Chondrocyte (in vitro differentiated cells): ENCODE results near the gene MFSD12. TPM values are rescaled to one million over a fixed set of nuclear protein-coding genes. Genes with fewer than 3 reads are reported as not detected.
A peak's percentile ranks its signal among the peaks of the same experiment; 100 is the strongest.

ENCODE experiments used
- DNase-seq: peaks from one replicate; pipeline ENCODE4 v3.0.0; 2021; ENCODE audit warnings: mixed read lengths, low spot score
- H3K27ac Mint-ChIP-seq: one replicate; pipeline ENCODE4 v1.8.0; 2021; ENCODE audit warnings: mild to moderate bottlenecking, moderate library complexity, mixed read lengths; ENCODE audit not compliant: unreplicated experiment
- H3K27me3 Mint-ChIP-seq: 2 replicates; pipeline ENCODE4 v1.8.0; 2021; ENCODE audit warnings: low read depth, mixed read lengths
- H3K36me3 Mint-ChIP-seq: 2 replicates; pipeline ENCODE4 v1.8.0; 2021; ENCODE audit warnings: low read depth, mixed read lengths
- H3K4me1 Mint-ChIP-seq: 2 replicates; pipeline ENCODE4 v1.8.0; 2021; ENCODE audit warnings: low read depth, mild to moderate bottlenecking, mixed read lengths
- H3K4me3 Mint-ChIP-seq: one replicate; pipeline ENCODE4 v1.8.0; 2021; ENCODE audit warnings: mild to moderate bottlenecking, moderate library complexity, mixed read lengths; ENCODE audit not compliant: unreplicated experiment
- H3K9me3 Mint-ChIP-seq: 2 replicates; pipeline ENCODE4 v1.8.0; 2021; ENCODE audit warnings: low read depth, mixed read lengths
- total RNA-seq: library from RNA; stranded (reverse); gene quantifications from 3 replicates; pipeline ENCODE4 v1.2.1, GENCODE V29; 2021
- TF ChIP-seq, protein P1 (sequence below): fragments of 200-600 bp; sonication (generic); IDR thresholded peaks from 2 replicates; pipeline ENCODE4 v1.5.0; 2021; ENCODE audit warnings: antibody characterized with exemption, mild to moderate bottlenecking, moderate library complexity

The MFSD12 gene
- total RNA-seq, 1 donor from 2014 or later: 98.4 TPM

- Mint-ChIP-seq H3K4me3 (no peak overlapping the region), H3K4me1 (peaks cover 21% of the 10 kb centered on the region), H3K27ac (peak overlapping the region; percentile 63)
Observed at GRCh38 chr19:3580156-3580934, 23.0 kb upstream of the MFSD12 start.

DNA sequence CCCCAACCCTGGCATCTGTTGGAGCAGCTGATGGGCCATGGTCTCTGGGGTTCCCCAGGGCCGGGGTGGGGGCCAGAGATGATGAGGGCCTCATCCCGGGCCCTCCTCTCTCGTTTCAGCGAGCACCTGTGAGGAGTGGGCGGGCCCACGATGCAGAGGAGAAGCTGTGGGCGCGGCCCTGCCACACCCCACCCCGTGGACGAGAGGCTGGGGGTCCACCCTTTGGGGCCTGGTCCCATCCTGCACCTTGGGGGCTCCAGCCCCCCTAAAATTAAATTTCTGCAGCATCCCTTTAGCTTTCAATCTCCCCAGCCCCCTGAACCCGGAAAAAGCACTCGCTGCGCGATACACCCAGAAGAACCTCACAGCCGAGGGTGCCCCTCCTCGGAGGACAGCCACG is 21.0 kb upstream of the MFSD12 start:
- TF ChIP-seq, protein P1, sequence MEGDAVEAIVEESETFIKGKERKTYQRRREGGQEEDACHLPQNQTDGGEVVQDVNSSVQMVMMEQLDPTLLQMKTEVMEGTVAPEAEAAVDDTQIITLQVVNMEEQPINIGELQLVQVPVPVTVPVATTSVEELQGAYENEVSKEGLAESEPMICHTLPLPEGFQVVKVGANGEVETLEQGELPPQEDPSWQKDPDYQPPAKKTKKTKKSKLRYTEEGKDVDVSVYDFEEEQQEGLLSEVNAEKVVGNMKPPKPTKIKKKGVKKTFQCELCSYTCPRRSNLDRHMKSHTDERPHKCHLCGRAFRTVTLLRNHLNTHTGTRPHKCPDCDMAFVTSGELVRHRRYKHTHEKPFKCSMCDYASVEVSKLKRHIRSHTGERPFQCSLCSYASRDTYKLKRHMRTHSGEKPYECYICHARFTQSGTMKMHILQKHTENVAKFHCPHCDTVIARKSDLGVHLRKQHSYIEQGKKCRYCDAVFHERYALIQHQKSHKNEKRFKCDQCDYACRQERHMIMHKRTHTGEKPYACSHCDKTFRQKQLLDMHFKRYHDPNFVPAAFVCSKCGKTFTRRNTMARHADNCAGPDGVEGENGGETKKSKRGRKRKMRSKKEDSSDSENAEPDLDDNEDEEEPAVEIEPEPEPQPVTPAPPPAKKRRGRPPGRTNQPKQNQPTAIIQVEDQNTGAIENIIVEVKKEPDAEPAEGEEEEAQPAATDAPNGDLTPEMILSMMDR: no peak
- H3K27me3 Mint-ChIP-seq: no peaks in the 10 kb centered on the region
- no peak overlapping the region for H3K4me3 Mint-ChIP-seq
- no peak for DNase-seq
- H3K4me1 Mint-ChIP-seq: peaks cover 26% of the 10 kb centered on the region
- peaks cover 6% of the 10 kb centered on the region for H3K36me3 Mint-ChIP-seq
- H3K9me3 Mint-ChIP-seq: no peaks in the 10 kb centered on the region
- no peak overlapping the region for H3K27ac Mint-ChIP-seq

More at GRCh38 chr19:3580156-3580934, 23.0 kb upstream of the MFSD12 start:
- H3K9me3 Mint-ChIP-seq: no peaks in the 10 kb centered on the region
- TF ChIP-seq, protein P1: no peak
- H3K27me3 Mint-ChIP-seq: no peaks in the 10 kb centered on the region
- peaks cover 2% of the 10 kb centered on the region for H3K36me3 Mint-ChIP-seq
- no peak for DNase-seq

GRCh38 chr19:3577723-3578344 is 20.4 kb upstream of the MFSD12 start:
- no peak for DNase-seq
- no peaks in the 10 kb centered on the region for H3K9me3 Mint-ChIP-seq
- no peaks in the 10 kb centered on the region for H3K27me3 Mint-ChIP-seq
- H3K27ac Mint-ChIP-seq: no peak overlapping the region
- H3K4me1 Mint-ChIP-seq: peaks cover 26% of the 10 kb centered on the region
- peaks cover 6% of the 10 kb centered on the region for H3K36me3 Mint-ChIP-seq
- TF ChIP-seq, protein P1: no peak
- no peak overlapping the region for H3K4me3 Mint-ChIP-seq

- H3K36me3 Mint-ChIP-seq: peaks cover 6% of the 10 kb centered on the region
- H3K9me3 Mint-ChIP-seq: no peaks in the 10 kb centered on the region
- H3K4me1 Mint-ChIP-seq: peaks cover 30% of the 10 kb centered on the region
- TF ChIP-seq, protein P1: no peak
- no peak overlapping the region for H3K27ac Mint-ChIP-seq
- no peak overlapping the region for H3K4me3 Mint-ChIP-seq
- DNase-seq: no peak
- H3K27me3 Mint-ChIP-seq: no peaks in the 10 kb centered on the region
Observed at GRCh38 chr19:3576696-3577443, 19.5 kb upstream of the MFSD12 start.
